ENCODE data around the gene UNC5C.

The UNC5C gene

GRCh38 chr4:95548738-95549245 is at the start of gene UNC5C:
Gene UNC5C (minus strand): TSS chr4:95548973.
- no peak for DNase-seq (ENCODE audit: low read depth in 2 of 2)

- no peak for DNase-seq (ENCODE audit: low read depth in 2 of 2)
Measured at GRCh38 chr4:95596676-95597075, 47.9 kb upstream of the UNC5C start.

- DNase-seq (ENCODE audit: low read depth in 2 of 2) = no peak
Measured at GRCh38 chr4:95594629-95595028, 45.9 kb upstream of the UNC5C start.

- DNase-seq (ENCODE audit: low read depth in 2 of 2) = no peak
Measured at GRCh38 chr4:95594013-95594412, 45.2 kb upstream of the UNC5C start.

- no peak for DNase-seq (ENCODE audit: low read depth in 2 of 2)
Measured at GRCh38 chr4:95591278-95591677, 42.5 kb upstream of the UNC5C start.

- no peak for DNase-seq (ENCODE audit: low read depth in 2 of 2)
Measured at GRCh38 chr4:95590615-95591014, 41.8 kb upstream of the UNC5C start.

- DNase-seq (ENCODE audit: low read depth in 2 of 2) = no peak
Measured at GRCh38 chr4:95585016-95585695, 36.4 kb upstream of the UNC5C start.

GRCh38 chr4:95580226-95580625 is 31.5 kb upstream of the UNC5C start:
- no peak for DNase-seq (ENCODE audit: low read depth in 2 of 2)

- DNase-seq (ENCODE audit: low read depth in 2 of 2) = no peak
Measured at GRCh38 chr4:95572304-95572991, 23.7 kb upstream of the UNC5C start.

GRCh38 chr4:95571577-95571976 is 22.8 kb upstream of the UNC5C start:
- no peak for DNase-seq (ENCODE audit: low read depth in 2 of 2)

GRCh38 chr4:95563638-95564337 is 15.0 kb upstream of the UNC5C start:
- DNase-seq (ENCODE audit: low read depth in 2 of 2) = no peak

- DNase-seq (ENCODE audit: low read depth in 2 of 2) = no peak
Measured at GRCh38 chr4:95560774-95561173, 12.0 kb upstream of the UNC5C start.

GRCh38 chr4:95556207-95556859 is 7.6 kb upstream of the UNC5C start:
- DNase-seq (ENCODE audit: low read depth in 2 of 2) = no peak

GRCh38 chr4:95552942-95553550 is 4.3 kb upstream of the UNC5C start:
- DNase-seq (ENCODE audit: low read depth in 2 of 2) = no peak

GRCh38 chr4:95551653-95552052 is 2.9 kb upstream of the UNC5C start:
- no peak for DNase-seq (ENCODE audit: low read depth in 2 of 2)

- DNase-seq (ENCODE audit: low read depth in 2 of 2) = no peak
Measured at GRCh38 chr4:95550115-95550987, 1.6 kb upstream of the UNC5C start.

- no peak for DNase-seq (ENCODE audit: low read depth in 2 of 2)
Measured at GRCh38 chr4:95549246-95550114, 707 bp upstream of the UNC5C start.

- DNase-seq (ENCODE audit: low read depth in 2 of 2) = no peak
Measured at GRCh38 chr4:95547715-95548471, 880 bp downstream of the UNC5C start.

Data from activated CD4-positive, alpha-beta T cell treated with anti-CD3 and anti-CD28 coated beads for 24 hours (primary cell).